GM18519 (cell line): ENCODE measurements around the gene RINL.

Experiments used
- ATAC-seq: cut with Tn5 transposase; IDR thresholded peaks from one replicate; pipeline ENCODE4 v1.9.1; 2021; ENCODE audit warnings: mild to moderate bottlenecking, moderate library complexity; ENCODE audit not compliant: unreplicated experiment, low FRiP score

RINL gene

GRCh38 chr19:38850976-38851621, 27.0 kb downstream of the RINL start:
- ATAC-seq = no peak

- peak; percentile 57 for ATAC-seq
Observed at GRCh38 chr19:38850436-38850975, 27.6 kb downstream of the RINL start.

- no peak for ATAC-seq
Observed at GRCh38 chr19:38849860-38850435, 28.1 kb downstream of the RINL start, which contains the start of gene HNRNPL. TSS of gene HNRNPL (minus strand) at chr19:38849986. CDS start at chr19:38849966, 20 bp downstream.

- ATAC-seq = peak; percentile 22
Observed at GRCh38 chr19:38849147-38849859, 28.8 kb downstream of the RINL start.

- ATAC-seq = no peak
Observed at GRCh38 chr19:38848299-38849146, 29.6 kb downstream of the RINL start.

- ATAC-seq = no peak
Observed at GRCh38 chr19:38846097-38846496, 32.0 kb downstream of the RINL start.

- no peak for ATAC-seq
Observed at GRCh38 chr19:38845374-38846024, 32.6 kb downstream of the RINL start.

- no peak for ATAC-seq
Observed at GRCh38 chr19:38844093-38844686, 33.9 kb downstream of the RINL start.

- ATAC-seq = no peak
Observed at GRCh38 chr19:38843175-38843758, 34.8 kb downstream of the RINL start.

- ATAC-seq = no peak
Observed at GRCh38 chr19:38842439-38843174, 35.5 kb downstream of the RINL start.

GRCh38 chr19:38841787-38842438, 36.2 kb downstream of the RINL start:
- ATAC-seq = no peak

GRCh38 chr19:38841180-38841766, 36.8 kb downstream of the RINL start:
- ATAC-seq = no peak

GRCh38 chr19:38840583-38840968, 37.5 kb downstream of the RINL start:
- ATAC-seq = no peak

GRCh38 chr19:38839816-38840582, 38.1 kb downstream of the RINL start:
- no peak for ATAC-seq

GRCh38 chr19:38838986-38839761, 38.9 kb downstream of the RINL start:
- no peak for ATAC-seq
